GM18511 (cell line): Measurements from ENCODE around the gene CD74.
"Not testable (repeated sequence)": the region's sequence is repeated elsewhere in the genome, so short reads cannot be mapped to it uniquely, and the experiment has no call there.

Source experiments
- ATAC-seq: cut with Tn5 transposase; IDR thresholded peaks from one replicate; pipeline ENCODE4 v1.9.1; 2021; ENCODE audit warnings: mild to moderate bottlenecking, moderate library complexity; ENCODE audit not compliant: unreplicated experiment

CD74 gene

DNA sequence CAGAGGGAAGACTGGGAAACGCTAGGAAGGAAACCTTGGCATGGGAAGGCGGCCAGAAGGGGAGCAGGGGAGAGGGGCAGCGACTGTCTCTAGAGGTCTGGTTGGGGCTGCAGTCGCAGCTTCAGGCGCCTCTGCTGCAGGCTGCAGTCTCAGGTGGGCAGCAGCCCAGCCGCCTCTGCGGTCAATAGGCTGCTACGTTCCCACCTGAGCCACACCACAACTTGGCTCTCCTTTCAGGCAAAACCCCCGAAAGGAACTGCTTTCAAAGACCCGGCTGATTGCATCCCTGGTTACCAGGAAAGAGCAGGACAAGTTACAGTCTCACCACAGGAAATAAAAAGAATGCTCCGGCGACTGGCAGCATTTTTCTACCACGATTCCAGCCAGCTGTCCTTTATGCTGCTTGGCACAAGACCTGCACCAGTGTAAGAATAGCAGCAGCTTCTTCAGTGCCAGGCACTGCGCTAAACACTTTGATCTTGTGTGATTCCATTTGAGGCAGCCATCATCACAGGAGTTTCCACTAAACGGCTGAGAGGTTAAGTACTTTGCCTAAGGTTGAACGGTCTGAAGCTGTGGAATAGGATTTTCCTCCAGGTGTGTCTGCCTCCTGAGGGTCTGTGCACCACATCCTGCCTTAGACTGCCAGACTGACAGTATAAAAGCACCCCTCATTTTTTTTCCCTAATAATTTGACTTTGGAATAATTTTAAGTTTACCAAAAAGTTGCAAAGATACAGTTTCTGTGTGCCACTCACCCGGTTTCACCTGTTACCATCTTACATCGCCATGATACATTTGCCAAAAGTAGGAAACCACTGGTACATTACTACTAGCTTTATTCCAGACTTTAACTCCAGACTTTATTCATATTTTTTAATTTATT, 29.3 kb upstream of the CD74 start:
- ATAC-seq = no peak

DNA sequence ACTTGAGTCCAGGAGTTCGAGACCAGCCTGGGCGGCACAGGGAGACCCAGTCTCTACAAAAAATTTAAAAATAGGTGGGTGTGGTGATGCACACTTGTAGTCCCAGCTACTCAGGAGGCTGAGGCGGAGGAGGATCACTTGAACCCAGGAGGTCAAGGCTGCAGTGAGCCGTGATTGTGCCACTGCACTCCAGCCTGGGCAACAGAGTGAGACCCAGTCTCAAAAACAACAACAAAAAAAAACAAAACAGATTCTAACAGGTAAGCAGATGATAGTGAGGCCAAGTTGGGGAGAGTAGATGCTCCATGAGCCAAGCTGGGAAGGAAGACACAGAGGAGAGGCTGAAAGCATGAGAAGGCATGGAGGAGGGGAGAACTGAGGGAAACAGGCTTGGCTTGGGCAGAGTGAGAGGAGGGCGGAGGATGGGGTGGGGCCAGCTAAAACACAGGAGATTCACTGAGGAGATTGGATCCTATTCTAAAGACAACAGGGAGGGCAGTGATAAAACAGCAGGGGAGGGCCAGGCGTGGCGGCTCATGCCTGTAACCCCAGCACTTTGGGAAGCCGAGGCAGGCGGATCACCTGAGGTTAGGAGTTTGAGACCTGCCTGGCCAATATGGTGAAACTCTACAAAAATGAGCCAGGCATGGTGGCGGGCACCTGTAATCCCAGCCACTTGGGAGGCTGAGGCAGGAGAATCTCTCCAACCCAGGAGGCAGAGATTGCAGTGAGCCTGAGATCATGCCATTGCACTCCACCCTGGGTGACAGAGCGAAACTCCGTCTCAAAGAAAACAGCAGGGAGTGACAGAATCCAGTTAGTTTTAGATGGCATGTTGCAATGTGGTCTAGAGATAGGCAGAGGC, 28.5 kb upstream of the CD74 start:
- no peak for ATAC-seq

DNA sequence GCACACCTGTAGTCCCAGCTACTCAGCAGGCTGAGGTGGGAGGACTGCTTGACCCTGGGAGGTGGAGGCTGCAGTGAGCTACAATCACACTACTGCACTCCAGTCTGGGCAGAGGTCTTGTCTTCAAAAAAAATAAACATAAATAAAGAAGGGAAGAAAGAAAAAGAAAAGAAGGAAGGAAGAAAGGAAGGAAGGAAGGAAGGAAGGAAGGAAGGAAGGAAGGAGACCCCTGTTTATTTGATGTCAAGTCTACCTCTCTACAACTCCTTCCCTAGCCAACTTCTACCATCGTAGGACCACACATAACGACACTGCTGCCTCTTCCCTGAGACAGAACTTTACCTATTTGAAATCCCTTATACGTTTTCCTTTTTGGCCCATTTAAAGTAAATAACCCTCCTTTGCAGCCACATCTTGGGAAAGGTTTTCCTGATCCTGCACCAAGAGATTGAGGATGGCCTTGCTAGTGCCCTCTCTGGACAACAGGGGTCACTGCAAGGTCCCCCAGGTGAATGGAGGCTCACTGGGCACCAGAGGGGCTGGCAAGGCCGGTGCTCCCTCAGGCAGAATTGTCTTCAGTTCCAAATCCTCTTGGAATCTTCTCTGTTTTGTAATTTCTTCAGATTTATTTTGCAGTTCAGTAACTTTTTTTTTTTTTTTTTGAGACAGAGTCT, 26.3 kb upstream of the CD74 start:
- no peak for ATAC-seq

DNA sequence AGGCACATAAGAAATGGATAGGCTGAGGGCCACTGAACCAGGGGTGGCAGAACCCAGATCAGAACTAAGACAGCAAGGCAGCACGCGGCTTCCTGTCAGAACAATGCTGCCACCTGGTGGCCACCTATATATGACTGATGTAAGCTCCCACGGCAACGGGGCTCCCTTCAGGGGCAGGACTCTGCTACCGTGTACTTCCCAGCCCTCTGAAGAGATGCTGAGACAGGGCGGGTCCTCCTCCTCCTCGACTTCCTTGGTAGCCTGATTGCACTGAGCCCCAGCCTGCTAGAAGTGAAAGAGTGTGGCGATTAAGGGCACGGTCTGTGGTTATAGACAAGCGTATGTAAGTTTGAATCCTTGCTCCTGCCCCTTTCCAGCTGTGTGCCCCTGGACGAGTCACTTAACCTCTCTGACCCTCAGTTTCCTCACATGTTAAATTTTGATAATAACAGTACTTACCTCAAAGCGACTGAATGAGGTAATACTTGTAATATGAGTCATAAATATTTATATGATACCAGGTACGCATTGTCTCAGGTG, 23.5 kb upstream of the CD74 start:
- ATAC-seq = peak; percentile 96

DNA sequence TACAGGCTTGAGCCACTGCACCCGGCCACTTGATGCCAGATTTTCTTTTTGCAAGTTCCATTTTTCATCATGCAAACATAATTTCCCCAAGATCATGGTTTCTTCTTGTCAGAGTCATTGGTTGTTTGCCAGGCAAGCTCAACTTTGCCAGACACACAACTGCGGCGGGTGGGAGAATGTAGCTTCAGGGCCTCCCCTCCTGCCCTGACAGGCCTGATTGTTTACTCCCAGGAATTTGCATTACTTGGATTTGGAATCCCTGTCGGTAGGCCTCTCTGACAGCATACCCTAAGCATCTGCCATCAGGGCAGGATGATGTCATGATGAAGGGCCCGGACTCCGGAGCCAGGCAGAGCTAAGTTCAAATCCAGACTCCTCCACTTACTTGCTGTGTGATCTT, 21.8 kb upstream of the CD74 start:
- ATAC-seq = no peak

DNA sequence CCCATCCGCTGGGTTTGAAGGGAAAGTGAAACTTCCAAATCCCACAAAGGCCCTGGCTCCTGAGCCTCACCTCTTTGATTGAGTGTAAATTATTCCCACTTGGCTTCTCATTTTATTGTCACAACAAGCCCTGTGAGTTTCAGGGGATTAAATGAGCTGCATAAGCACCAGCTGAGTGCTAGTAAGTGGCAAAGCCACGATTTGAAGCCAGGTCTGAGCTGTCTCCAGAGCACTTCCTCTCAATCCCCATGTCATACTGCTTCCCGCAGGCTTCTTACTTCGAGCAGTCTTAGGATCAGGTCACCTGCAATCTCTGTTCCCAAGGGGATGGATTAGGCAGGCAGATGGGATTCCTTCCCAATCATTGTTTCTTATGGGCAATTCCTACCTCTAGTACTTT, 18.9 kb upstream of the CD74 start:
- ATAC-seq = no peak

DNA sequence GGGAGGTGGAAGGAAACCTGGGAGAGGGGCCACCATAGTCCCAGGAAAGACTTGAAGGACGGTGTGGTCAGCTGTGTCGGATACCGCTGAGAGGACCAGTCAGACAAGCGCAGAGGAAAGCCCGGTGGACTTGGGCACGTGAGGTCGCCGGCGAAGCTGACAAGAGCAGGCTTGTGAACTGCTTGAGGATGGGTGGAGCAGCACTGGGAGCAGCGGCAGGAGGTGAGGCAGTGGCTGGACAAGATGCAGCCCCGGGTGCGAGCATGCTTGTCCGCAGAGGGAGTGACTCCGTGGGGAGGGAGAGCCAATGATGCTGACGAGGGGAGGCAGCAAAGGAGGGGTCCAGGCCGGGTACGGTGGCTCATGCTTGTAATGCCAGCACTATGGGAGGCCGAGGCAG, 18.3 kb upstream of the CD74 start:
- ATAC-seq = no peak

DNA sequence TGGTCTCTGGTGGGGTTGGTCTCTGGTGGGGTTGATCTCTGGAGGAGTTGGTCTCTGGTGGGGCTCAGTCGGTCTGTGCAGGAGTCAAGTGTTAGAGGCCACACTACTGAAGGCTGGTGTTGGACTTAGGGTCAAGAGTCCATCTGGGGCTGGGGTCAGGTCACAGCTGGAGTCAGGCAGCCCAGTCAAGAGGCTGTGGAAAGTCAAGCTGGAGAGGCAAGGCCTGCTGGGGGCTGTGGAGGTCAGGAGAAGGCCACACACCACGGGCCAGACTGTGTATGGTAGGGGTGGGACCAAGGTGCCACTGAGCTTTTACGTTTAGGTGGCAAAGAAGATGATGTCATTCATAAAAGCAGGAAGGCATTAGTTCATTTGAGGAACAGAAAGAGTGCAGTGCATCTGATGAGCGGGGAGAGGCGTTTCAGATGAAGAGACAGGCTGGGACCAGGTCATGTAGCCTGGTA, 16.7 kb upstream of the CD74 start:
- ATAC-seq = peak; percentile 82

DNA sequence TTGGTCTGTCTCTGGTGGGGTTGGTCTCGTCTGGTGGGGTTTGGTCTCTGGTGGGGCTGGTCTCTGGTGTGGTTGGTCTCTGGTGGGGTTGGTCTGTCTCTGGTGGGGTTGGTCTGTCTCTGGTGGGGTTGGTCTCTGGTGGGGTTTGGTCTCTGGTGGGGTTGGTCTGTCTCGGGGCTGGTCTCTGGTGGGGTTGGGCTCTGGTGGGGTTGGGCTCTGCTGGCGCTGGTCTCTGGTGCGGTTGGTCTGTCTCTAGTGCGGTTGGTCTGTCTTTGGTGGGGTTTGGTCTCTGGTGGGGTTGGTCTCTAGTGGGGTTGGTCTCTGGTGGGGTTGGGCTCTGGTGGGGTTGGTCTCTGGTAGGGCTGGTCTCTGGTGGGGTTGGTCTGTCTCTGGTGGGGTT, 16.3 kb upstream of the CD74 start:
- no peak for ATAC-seq

DNA sequence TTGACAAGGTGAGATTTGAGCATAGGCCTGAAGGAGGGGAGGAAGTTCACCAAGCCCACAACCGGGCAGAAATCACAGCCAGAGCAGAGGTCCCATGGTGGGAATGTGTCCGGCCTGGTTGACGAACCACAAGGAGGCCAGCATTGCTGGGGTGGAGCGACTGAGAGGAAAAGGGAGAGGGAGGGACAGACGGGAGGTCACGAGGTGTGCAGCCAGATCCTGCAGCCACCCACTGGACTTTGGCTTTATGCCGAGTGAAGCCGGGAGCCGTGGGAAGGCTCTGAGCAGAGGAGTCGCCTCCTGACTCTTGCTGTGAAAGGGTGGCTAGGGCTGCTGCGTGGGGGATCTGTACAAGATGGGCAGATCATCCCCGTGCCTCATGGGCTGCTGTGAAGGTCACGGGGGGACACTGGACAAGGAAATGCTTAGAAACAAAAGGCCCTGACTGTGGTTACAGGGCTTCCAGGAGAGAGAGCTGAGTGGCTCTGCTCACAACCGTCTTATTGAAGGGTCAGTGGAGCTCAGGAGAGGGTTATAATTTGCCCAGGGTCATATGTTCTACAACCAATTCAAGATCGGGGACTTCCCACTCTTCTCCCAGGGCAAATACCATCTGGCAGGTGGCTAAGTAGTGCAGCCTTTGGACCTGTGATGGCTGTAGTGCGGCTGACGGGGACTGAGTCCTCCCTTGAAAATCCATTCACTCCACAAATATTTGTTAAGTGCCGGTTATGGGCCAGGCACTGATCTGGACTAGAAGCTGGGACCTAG, 15.6 kb upstream of the CD74 start:
- no peak for ATAC-seq

DNA sequence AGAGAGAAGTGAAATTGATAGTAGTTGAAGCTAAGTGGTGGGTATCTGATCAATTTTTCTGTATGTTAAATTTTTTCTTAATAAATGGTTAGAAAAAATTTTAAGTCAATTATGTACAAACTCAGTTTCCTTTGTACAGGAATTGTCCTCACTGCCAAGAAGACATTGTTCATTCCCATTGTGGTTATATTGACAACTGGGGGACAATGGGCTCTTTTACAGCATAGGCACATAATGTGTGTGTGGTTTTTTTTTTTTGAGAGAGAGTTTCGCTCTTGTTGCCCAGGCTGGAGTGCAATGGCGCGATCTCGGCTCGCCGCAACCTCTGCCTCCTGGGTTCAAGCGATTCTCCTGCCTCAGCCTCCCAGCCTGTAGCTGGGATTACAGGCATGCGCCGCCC, 13.5 kb upstream of the CD74 start:
- ATAC-seq = not testable (repeated sequence)

DNA sequence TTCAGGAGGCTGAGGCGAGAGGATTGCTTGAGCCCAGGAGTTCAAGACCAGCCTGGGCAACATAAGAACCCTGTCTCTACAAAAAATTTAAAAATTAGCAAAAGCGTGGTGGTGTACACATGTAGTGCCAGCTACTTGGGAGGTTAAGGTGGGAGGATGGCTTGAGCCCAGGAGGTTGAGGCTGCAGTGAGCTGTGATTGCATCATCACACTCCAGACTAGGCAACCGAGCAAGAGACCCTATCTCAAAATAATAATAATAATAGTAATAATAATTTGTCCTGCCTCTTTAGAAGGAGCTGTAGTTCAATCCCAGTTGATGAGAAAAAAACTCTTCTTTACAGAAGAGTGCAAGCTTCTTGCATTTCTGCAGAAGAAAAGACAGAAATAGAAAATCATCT, 10.0 kb upstream of the CD74 start:
- ATAC-seq = no peak

DNA sequence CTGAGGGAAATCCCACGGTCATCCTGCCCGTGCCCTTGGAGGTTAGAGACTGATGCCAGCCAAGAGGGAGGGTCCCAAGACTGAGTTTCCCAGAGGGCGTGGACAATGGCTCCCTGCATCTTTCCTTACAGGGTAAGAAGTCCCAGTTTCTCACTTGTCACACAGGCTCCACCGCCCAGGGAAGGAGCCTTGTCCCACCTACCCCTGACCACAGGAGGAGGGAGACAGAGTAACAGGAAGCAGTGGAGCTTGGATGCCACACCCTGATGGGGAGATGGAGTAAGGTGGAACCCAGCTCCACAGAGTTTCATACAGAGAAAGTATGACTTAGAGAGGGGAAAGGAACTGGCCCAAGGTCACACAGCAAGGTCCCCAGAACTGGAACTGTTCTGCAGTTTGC, 9.4 kb upstream of the CD74 start:
- ATAC-seq = no peak

DNA sequence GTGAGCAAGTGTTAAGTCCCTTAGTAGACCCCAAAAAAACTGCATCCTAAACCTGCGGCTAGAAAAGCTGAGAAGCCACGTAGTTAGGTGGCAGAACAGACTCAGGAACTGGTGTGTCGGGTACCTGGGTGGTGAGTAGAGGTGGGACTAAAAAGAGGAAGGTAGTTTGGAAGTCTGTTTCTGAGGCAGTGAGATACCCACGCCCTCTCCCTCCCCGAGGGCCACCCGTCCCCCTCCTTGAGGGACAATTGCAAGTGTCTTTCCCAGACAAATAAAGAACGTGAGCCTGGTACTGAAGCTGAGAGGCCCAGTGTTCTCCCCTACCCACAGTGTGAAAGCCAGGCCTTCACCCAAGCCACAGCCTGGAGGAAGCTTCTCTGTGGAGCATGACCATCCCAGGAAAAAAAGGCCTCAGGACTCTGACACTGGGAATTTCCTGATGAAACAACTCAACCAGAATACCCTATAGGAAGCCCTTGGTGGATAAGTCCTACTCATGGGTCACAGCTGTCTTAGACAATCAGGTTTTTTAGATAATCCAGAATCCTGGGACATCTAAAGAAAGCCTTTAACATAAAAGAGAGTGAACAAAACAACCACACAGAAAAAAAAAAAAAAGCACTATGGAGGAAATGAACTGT, 7.0 kb upstream of the CD74 start:
- ATAC-seq = peak; percentile 76

DNA sequence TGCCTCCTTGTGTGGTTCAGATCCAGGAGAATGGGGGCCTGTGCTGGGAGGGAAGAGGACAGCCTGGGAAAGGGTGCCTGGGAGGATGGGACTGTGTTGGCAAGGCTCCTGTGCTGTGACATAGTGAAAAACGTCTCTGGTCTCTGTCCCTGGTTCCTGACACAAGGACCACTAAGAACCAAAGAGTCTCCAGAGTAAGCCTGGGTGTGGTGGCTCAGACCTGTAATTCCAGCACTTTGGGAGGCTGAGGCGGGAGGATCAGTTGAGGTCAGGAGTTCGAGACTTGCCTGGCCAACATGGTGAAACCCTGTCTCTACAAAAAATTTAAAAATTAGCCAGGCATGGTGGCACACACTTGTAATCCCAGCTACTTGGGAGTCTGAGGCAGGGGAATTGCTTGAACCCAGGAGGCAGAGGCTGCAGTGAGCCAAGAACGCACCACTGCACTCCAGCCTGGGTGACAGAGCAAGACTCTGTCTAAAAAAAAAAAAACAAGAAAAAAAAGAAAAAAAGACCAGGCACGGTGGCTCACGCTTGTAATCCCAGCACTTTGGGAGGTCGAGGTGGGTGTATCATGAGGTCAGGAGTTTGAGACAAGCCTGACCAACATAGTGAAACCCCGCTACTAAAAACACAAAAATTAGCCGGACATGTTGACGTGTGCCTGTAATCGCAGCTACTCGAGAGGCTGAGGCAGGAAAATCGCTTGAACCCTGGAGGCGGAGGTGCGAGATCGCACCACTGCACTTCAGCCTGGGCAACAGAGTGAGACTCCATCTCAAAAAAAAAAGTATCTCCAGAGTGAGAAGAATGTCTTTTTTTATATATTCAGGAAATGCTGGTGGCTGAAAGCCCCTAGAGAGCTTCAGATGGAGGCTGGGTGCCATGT, 1.4 kb upstream of the CD74 start:
- ATAC-seq = not testable (repeated sequence)

DNA sequence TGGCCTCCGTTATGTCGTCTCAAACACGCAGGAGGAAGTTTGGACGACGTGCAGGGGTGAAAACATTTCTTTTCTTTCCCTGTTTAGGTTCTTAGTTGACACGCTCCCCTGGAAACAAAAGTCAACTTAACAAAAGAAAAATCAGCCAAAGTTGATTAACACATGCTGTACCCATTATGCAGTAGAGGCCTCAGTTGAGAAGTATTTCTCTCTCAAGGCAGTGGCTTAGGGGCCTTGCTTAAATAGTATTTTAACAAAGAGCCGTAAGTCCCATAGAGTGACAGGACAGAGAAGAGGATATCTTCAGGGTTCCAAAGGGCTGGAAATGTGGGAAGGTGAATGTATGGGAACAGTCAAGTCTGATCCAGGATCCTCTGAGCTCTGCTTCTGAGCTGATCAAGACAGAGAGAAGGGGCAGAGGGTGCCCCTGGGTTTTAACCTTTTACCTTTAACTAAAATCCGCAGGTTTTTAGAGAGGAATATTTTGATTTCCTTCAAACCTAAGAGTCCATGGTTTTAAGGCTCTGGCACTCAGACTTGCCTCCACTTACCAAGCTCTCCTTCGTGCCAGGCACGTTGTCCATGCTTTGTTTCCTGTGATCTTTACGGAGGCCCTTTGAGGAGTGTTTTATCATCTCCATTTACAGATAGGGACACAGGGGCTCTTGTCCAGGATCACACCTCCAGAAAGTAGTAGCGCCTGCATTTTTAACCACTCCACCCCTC, 629 bp upstream of the CD74 start:
- ATAC-seq = no peak

DNA sequence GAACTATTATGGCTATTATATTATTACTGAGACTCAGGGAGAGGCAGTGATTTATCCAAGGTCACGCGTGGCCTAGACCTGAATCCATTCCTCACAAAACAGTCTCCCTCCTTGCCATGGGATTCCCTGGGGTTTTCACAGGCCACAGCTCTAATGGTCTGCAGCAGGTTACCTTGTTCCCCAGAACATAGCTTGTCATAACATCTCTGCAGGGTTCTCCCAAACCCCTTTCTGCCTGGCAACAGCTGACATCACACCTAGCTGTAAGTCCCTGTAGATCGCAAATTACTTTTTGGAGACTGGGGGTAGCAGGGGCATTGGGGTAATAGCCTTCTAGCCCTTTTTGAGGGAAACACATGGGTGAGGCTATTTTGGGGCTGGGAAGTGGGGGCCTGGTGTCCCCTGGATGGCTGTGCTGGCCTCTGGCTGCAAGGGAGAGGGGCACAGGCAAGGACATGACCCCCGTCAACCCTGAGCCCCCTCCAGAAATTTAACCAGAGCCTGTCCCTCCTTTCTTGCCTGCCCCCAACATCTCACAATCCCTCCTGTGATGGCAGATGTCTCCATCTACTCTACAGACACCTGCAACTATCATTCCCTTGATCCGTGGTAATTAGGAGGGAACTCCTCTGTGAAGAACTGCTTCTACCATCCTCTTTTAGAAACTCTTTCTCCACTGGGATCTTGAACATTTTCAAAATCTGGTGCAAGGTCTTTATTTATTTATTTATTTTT, 1.3 kb downstream of the CD74 start:
- peak; percentile 10 for ATAC-seq
